Activated CD8-positive, alpha-beta memory T cell treated with anti-CD3 and anti-CD28 coated beads, Interleukin-2, amount 50 U/mL, for 1 hour (primary cell): ENCODE data around the gene PPP1R14D.
"Not testable (repeated sequence)": the region's sequence is repeated elsewhere in the genome, so short reads cannot be mapped to it uniquely, and the experiment has no call there.

ENCODE experiments used
- DNase-seq: peaks from one replicate; pipeline ENCODE4 v3.0.0-alpha.2; 2020; ENCODE audit errors: extremely low read depth

Gene PPP1R14D

GRCh38 chr15:40828447-40829036 lies at the start of gene PPP1R14D:
Gene PPP1R14D (minus strand): TSS chr15:40828708. CDS start chr15:40828641, 67 bp downstream.
- DNase-seq = no peak

GRCh38 chr15:40877694-40878093 lies 49.2 kb upstream of the PPP1R14D start:
- no peak for DNase-seq

GRCh38 chr15:40875991-40876730 lies 47.7 kb upstream of the PPP1R14D start:
- no peak for DNase-seq

- no peak for DNase-seq
Measured at GRCh38 chr15:40873694-40874561, 45.4 kb upstream of the PPP1R14D start, which contains the start of gene RHOV. Gene RHOV (minus strand): TSS chr15:40874234. CDS start chr15:40874139, 95 bp downstream.

- no peak for DNase-seq
Measured at GRCh38 chr15:40872791-40873693, 44.5 kb upstream of the PPP1R14D start.

- no peak for DNase-seq
Measured at GRCh38 chr15:40871749-40872617, 43.5 kb upstream of the PPP1R14D start.

GRCh38 chr15:40870716-40871115 lies 42.2 kb upstream of the PPP1R14D start:
- DNase-seq = no peak

- no peak for DNase-seq
Measured at GRCh38 chr15:40869686-40870085, 41.2 kb upstream of the PPP1R14D start.

GRCh38 chr15:40867199-40867598 lies 38.7 kb upstream of the PPP1R14D start:
- no peak for DNase-seq

GRCh38 chr15:40863660-40864270 lies 35.3 kb upstream of the PPP1R14D start:
- no peak for DNase-seq

GRCh38 chr15:40861147-40861546 lies 32.6 kb upstream of the PPP1R14D start:
- DNase-seq = not testable (repeated sequence)

- DNase-seq = peak; percentile 39
Measured at GRCh38 chr15:40859206-40859851, 30.8 kb upstream of the PPP1R14D start.

GRCh38 chr15:40858706-40859105 lies 30.2 kb upstream of the PPP1R14D start:
- DNase-seq = no peak

GRCh38 chr15:40857601-40858341 lies 29.3 kb upstream of the PPP1R14D start:
- peak; percentile 22 for DNase-seq

GRCh38 chr15:40856746-40857145 lies 28.2 kb upstream of the PPP1R14D start:
- no peak for DNase-seq

GRCh38 chr15:40855706-40856234 lies 27.3 kb upstream of the PPP1R14D start:
- DNase-seq = no peak

GRCh38 chr15:40854161-40854560 lies 25.7 kb upstream of the PPP1R14D start:
- no peak for DNase-seq

- no peak for DNase-seq
Measured at GRCh38 chr15:40853241-40853890, 24.9 kb upstream of the PPP1R14D start.
